ENCODE measurements around the gene UNC45B.
"Not testable (repeated sequence)": the region's sequence is repeated elsewhere in the genome, so short reads cannot be mapped to it uniquely, and the experiment has no call there.

Gene UNC45B, protein sequence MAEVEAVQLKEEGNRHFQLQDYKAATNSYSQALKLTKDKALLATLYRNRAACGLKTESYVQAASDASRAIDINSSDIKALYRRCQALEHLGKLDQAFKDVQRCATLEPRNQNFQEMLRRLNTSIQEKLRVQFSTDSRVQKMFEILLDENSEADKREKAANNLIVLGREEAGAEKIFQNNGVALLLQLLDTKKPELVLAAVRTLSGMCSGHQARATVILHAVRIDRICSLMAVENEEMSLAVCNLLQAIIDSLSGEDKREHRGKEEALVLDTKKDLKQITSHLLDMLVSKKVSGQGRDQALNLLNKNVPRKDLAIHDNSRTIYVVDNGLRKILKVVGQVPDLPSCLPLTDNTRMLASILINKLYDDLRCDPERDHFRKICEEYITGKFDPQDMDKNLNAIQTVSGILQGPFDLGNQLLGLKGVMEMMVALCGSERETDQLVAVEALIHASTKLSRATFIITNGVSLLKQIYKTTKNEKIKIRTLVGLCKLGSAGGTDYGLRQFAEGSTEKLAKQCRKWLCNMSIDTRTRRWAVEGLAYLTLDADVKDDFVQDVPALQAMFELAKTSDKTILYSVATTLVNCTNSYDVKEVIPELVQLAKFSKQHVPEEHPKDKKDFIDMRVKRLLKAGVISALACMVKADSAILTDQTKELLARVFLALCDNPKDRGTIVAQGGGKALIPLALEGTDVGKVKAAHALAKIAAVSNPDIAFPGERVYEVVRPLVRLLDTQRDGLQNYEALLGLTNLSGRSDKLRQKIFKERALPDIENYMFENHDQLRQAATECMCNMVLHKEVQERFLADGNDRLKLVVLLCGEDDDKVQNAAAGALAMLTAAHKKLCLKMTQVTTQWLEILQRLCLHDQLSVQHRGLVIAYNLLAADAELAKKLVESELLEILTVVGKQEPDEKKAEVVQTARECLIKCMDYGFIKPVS

DNA sequence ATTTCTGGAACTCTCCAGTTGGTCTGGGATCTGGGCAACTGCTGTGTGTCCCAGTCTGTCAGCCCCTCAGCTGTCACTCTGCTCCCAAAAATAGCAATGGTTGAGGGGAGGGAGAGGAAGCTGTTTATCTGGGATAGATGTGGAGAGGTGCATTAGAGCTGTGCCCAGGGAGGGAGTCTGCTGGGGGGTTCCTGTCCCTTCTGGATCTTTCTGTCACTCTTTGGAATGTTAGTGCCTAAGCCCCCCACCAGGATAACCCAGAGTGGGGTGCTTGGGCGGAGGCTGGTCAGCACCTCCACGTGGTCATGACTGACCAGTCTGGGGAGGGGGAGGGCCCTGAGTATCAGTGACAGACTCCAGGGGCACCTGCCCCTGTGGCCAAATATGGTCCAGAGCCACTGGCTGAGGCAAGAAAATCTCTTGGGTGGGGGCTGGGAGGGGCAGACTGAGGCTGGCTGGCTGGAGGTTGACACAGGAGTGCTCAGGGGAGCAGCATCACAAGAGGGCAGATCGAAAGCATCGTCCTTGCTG lies at the start of gene UNC45B:
Gene UNC45B (plus strand): TSS at position 443 of the 531 bp plus-strand sequence. CDS start 447 bp downstream, outside the sequence.
- DNase-seq (ENCODE audit: low spot score): no peak

- no peak for DNase-seq (ENCODE audit: low spot score)
Observed at GRCh38 chr17:35099908-35100307, 47.7 kb upstream of the UNC45B start.

DNA sequence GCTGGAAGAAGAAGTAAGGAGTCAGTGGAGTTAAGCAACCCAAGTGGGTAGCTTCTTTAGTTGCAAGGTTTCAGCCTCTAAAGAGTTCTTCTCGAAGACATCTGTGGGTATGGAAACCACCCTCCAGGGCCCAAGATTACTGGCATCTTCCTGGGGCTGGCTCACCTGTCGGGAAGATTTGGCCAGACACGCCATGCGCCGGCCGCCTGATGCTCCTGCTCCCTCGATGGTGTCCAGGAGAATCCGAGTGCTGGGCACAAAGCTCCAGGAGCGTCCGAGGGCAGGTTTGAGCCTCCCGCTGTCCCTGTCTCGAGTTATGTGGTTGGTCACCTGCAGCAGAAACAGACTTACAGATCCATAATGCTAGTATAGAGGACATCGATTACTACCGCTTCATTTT lies 46.6 kb upstream of the UNC45B start:
- DNase-seq (ENCODE audit: low spot score): no peak

DNA sequence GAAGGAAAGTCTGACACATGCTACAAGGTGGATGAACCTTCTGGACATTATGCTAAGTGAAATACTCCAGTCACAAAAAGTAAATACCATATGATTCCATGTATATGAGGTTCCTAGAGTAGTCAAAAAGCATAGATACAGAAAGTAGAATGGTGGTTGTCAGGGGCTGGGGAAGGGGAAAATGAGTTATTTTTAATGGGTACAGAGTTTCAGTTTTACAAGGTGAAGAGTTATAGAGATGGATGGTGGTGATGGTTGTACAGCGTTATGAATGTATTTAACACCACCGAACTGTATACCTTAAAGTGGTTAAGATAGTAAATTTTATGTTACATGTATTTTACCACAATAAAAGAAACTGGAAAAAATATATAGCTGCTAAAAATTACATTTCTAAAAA lies 45.9 kb upstream of the UNC45B start:
- no peak for DNase-seq (ENCODE audit: low spot score)

GRCh38 chr17:35103271-35103670 lies 44.3 kb upstream of the UNC45B start:
- DNase-seq (ENCODE audit: low spot score): no peak

DNA sequence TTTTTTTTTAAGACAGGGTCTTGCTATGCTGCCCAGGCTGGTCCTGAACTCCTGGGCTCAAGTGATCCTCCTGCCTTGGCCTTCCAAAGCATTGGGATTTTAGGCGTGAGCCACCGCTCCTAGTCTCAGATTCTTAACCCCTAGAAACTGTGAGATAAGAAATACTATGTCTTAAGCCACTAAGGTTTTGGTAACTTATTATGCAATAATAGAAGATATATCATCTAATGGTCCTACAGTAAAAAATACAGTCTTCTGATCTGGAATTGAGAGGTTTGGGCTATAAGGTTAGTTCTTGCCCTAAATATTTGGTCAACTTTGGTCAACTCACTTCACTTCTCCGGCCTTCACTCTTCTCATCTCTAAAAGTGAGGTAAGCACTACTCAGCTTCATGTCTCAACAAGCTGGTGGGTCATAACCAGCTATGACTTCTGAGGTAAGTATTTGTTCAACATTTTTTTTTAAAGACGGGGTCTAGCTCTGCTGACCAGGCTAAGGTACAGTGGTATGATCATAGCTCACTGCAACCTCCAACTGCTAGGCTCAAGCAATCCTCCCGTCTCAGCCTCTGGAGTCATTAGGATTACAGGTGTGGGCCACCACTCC lies 42.7 kb upstream of the UNC45B start:
- DNase-seq (ENCODE audit: low spot score): no peak

DNA sequence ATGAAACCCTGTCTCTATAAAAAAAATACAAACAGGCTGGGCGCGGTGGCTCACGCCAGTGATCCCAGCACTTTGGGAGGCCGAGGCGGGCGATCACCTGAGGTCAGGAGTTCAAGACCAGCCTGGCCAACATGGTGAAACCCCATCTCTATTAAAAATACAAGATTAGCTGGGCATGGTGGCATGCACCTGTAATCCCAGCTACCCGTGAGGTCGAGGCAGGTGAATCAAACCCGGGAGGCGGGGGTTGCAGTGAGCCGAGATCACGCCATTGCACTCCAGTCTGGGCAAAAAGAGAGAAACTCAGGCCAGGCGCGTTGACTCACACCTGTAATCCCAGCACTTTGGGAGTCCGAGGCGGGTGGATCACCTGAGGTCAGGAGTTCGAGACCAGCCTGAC lies 36.8 kb upstream of the UNC45B start:
- not testable (repeated sequence) for DNase-seq (ENCODE audit: low spot score)

DNA sequence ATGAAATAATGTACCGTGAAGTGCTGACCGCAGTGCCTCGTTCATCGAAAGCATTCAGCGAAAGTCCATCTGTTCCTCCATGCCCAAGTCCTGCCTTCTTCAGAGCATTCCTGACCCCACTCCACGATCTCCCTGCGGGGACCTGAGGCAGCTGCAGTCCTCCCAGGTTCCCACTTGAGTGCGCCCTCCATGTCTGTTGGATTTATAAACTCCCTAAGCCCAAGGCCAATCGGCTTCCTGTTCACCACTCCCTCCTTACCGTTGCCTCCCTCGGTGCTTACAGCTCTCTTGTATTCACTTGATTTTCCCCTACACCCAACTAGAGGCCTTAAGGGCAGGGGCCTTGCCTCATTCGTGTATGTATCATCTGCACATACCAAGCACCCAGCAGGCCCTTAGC lies 30.8 kb upstream of the UNC45B start:
- no peak for DNase-seq (ENCODE audit: low spot score)

- peak; percentile 36 for DNase-seq (ENCODE audit: low spot score)
Observed at GRCh38 chr17:35117984-35118383, 29.6 kb upstream of the UNC45B start.

DNA sequence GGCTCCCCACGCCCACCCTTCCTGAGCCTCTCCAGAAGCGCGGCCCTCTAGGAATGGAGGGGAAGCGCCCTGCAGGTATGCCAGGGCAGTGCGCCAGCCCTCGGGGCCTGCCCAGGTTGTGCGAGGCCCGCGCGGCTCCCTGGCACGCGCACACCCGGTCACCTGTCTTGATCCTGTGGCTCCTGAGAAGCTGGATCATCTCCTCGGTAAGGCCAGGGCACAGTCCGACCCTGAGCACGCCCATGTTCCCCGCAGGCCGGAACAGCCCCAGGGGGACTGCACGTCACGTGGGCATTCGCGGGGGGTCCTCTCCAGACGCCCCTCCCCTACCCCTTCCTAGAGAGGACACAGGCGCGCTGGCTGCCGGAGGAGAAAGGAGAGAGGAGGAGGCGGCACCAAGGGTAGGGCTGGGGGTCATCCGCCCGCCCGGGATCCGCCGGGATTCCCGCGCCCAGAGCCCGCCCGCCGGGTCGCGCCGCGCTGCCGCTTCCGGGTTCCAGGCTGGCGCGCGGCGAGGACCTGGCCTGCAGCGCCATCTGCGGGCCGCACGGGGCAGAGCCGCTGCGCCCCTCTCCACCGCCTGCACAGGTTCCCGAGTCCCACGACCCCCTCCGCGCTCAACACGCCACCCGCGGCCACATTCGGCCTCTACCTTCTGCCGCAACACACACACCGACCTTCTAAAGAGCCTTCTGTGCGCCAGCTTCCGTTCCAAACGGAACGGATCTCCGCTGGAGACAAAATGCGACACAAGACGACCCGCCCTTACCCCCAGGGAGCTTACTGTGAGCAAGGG lies 28.0 kb upstream of the UNC45B start, which contains the start of gene RAD51D:
Gene RAD51D (minus strand): TSS at position 491 of the 796 bp plus-strand sequence. CDS start 247 bp downstream, at position 244.
- DNase-seq (ENCODE audit: low spot score): peak; percentile 76

DNA sequence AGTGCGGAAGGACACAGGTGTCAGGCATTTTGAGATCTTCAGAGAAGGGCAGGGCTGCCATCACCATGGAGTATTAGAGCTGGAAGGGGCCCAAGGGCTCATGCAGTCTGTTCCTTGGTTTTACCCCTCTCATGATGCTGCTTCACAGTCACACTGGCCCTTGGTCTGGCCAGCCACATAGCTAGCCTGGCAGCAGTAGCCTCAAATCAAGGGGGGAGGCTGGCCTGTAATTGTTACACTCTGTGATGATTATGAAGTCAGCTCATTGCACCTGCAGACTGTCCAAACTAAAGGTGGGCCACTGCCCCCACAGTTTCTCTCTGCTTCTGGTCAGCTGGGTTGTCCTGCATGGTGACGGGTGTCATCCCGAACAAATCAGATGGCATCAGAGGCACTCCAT lies 26.3 kb upstream of the UNC45B start, which contains the start of gene FNDC8:
Gene FNDC8 (plus strand): TSS at position 301 of the 400 bp plus-strand sequence. CDS start 79 bp downstream, at position 380.
- DNase-seq (ENCODE audit: low spot score): no peak

GRCh38 chr17:35127751-35128514 lies 19.7 kb upstream of the UNC45B start:
- DNase-seq (ENCODE audit: low spot score): no peak

DNA sequence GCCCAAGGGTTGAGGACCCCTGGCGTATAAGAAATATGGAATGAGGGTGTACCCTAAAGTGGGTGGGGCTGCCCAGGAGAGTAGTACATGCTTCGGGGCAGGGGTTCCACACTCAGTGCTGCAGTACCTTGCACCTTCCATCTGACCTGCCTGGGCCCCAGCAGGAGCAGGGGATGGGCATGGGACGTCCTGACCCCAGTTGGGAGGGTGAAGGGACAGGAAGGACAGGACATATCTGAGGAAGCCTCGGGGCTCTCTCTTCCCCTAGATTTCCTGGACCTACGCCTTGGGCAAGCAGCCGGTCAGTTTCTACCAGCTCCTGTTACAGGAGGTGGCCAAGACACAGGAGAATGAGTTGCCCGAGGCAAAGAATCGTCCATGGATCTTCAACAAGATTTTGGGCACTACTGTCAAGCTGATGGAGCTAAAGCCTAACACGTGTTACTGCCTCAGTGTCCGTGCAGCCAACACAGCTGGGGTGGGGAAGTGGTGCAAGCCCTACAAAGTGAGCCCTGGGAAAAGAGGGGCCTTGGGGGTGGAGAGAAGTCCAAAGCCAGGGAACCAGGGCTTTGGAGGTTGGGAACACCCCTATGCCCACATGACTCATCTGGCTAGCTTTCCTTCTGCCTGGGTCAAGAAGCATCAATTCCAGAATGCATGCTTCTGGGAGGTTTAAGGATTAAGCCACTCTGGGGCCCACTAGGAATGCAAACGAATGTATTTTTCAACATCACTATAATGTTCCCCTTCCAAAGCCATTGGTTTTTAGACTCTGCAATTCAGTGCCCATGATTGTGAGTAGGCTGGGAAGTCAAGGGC lies 18.3 kb upstream of the UNC45B start:
- no peak for DNase-seq (ENCODE audit: low spot score)

DNA sequence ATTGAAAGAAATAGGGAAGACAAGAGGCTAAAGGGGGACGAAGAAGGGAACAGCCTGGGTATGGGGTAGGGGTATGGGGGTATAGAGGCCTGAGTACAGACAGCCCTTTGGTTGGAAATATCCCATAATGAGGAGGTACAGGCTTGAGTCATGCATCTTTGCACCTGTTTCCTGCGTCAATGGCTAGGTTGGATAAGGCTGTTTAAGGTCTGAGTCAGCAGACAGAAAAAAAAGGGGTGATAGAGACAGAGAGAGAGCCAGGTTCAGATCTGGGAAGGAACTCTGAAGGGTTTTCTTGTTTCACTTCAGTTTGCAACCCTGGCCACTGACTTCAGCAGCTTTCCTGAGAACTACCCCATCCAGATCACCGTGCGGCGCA lies 17.7 kb upstream of the UNC45B start:
- no peak for DNase-seq (ENCODE audit: low spot score)

DNA sequence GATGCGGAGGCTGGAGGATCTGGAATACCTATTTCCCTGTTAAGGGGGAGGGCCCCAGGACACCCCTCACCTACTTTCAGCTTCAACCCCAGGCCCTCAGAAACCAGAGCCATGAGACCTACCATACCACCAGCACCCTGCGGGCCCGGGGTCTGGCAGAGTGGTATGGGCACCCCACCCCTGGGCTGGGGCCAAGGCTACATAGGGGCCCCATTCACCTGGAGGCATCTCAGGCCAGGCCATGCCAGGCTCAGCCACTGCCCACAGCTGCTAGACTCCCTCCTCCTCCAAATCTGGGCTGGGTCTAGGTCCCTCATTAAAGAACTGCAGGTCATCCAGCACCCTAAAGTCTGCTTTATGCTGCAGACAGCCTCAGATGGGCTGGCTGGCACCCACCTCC lies 17.2 kb upstream of the UNC45B start:
- no peak for DNase-seq (ENCODE audit: low spot score)

DNA sequence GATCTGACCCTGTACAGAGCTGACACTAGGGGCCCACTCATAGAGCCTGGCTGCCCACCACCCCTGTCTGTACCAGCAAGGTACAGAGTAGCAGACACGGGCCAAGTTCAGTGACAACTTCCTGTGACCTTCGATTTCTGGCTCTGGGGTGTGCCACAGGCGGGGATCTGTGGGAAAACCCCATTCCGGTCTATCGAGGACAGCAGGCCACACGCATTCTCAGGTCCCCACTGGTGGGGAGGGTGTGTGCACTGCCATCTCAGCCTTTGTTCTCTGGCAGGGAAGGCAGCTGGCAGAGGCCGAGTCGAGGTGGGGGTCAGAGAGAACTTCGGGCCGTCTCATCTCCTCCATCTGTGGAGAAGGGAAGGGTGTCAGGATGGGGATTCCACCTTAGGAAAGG lies 15.5 kb upstream of the UNC45B start:
- DNase-seq (ENCODE audit: low spot score): no peak

- no peak for DNase-seq (ENCODE audit: low spot score)
Observed at GRCh38 chr17:35132816-35133550, 14.6 kb upstream of the UNC45B start.

DNA sequence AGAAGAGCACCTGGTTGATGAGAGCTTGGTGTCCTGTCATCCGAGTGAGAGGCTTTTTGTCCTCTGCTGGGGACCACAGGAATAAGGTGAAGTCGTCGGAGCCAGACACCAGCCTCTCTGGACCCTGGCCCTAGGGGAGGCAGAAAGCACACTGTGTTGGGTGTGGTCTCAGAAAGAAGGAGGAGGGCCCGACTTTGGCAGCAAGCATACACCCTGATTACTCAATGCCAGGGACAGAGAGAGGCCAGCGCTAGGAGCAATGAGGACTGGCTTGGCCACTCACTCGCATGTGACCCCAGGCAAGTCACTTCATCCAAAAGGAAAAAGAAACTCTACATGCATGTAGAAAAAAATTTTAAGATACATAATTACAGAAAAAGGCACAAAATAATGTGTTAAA lies 12.3 kb upstream of the UNC45B start:
- DNase-seq (ENCODE audit: low spot score): no peak

GRCh38 chr17:35138218-35138617 lies 9.4 kb upstream of the UNC45B start:
- no peak for DNase-seq (ENCODE audit: low spot score)
